HCT116 (cell line): ENCODE measurements around the gene ANGPT4. TPM values are rescaled to one million over a fixed set of nuclear protein-coding genes. Genes with fewer than 3 reads are reported as not detected.

Experiments
- ATAC-seq: fragments of 200-7000 bp; cut with Tn5 transposase; 2 replicates; pipeline ENCODE4 v1.9.1; 2020; ENCODE audit warnings: mild to moderate bottlenecking, moderate library complexity
- BruUV-seq: library from RNA; stranded (reverse); fragments of 400-500 nt; replicated peaks from 2 replicates; lab custom pipeline; 2021; lab: Mats Ljungman, UMichigan
- CTCF ChIA-PET: fragments of 300-600 bp; sonication (Branson Sonifier 250); formaldehyde crosslinking; loops from one replicate; lab custom pipeline; 2021; ENCODE audit warnings: antibody characterized with exemption; lab: Charles Lee
- POLR2A ChIA-PET: fragments of 300-600, 350-600 bp; sonication (Branson Sonifier 250); formaldehyde crosslinking; loops from one replicate; lab custom pipeline; 2021; ENCODE audit warnings: antibody characterized with exemption; lab: Charles Lee
- RAD21 ChIA-PET, 2 experiments: fragments of 300-600 bp; sonication (Branson Sonifier 250); formaldehyde crosslinking; loops; one replicate each; lab custom pipeline; 2023; ENCODE audit warnings: low total read pairs in 2 of 2; ENCODE audit not compliant: uncharacterized antibody in 2 of 2, unreplicated experiment in 2 of 2, low non-redundant PET in 1 of 2; lab: Charles Lee
- DNase-seq: peaks from one replicate; pipeline ENCODE4 v3.0.0-alpha.2; 2010; ENCODE audit warnings: low read depth, low spot score
- H2AFZ ChIP-seq: fragments of 200-600 bp; shearing (Covaris generic), sonication (generic); 2 replicates; pipeline ENCODE4 v1.6.1; 2017; ENCODE audit warnings: low read depth, mixed run types, mixed read lengths, antibody characterized with exemption, low read length; ENCODE audit not compliant: poor library complexity, severe bottlenecking
- H3K27ac ChIP-seq: 2 replicates; pipeline ENCODE4 v1.5.1; 2012; ENCODE audit warnings: low read depth, low read length
- H3K27me3 ChIP-seq: fragments of 200-600 bp; sonication (generic); 2 replicates; pipeline ENCODE4 v1.6.1; 2016; ENCODE audit warnings: mixed run types, low read length, mixed read lengths; ENCODE audit not compliant: insufficient read depth
- H3K36me3 ChIP-seq, 2 experiments: fragments of 200-500 bp in 1 of 2; fragments of 200-600 bp in 1 of 2; sonication (Bioruptor generic) in 1 of 2; sonication (generic) in 1 of 2; 2 replicates each; pipeline versions ENCODE4 v1.5.1 to v1.6.1; 2014 to 2016; ENCODE audit warnings: low read length in 2 of 2, inconsistent platforms in 1 of 2, mixed read lengths in 1 of 2, mixed run types in 1 of 2; ENCODE audit not compliant: insufficient read depth in 2 of 2, control insufficient read depth in 1 of 2
- H3K4me1 ChIP-seq, 2 experiments: fragments of 200-600 bp in 1 of 2; sonication (generic) in 1 of 2; 2 replicates each; pipeline versions ENCODE4 v1.5.1 to v1.6.1; 2012 to 2017; ENCODE audit warnings: low read length in 2 of 2, inconsistent platforms in 1 of 2, mild to moderate bottlenecking in 1 of 2, mixed read lengths in 1 of 2, mixed run types in 1 of 2, moderate library complexity in 1 of 2; ENCODE audit not compliant: insufficient read depth in 2 of 2, control insufficient read depth in 1 of 2
- H3K4me2 ChIP-seq: fragments of 200-600 bp; sonication (generic); 2 replicates; pipeline ENCODE4 v1.6.1; 2017; ENCODE audit warnings: mixed run types, low read length, mixed read lengths
- H3K4me3 ChIP-seq, 2 experiments: fragments of 200-600 bp in 1 of 2; sonication (generic) in 1 of 2; replicated peaks in 1 of 2; 2 replicates each; pipeline ENCODE4 v1.5.1; 2011 to 2016; ENCODE audit warnings: low read length in 2 of 2, control low read depth in 1 of 2, low read depth in 1 of 2, mild to moderate bottlenecking in 1 of 2, mixed read lengths in 1 of 2, mixed run types in 1 of 2
- H3K79me2 ChIP-seq: fragments of 200-600 bp; sonication (generic); 2 replicates; pipeline ENCODE4 v1.6.1; 2017; ENCODE audit warnings: mild to moderate bottlenecking, mixed run types, low read length, moderate library complexity, mixed read lengths; ENCODE audit not compliant: insufficient read depth
- H3K9ac ChIP-seq: fragments of 200-600 bp; sonication (generic); 2 replicates; pipeline ENCODE4 v1.6.1; 2016; ENCODE audit warnings: low read length, mixed read lengths
- H3K9me2 ChIP-seq: fragments of 200-600 bp; sonication (generic), shearing (Covaris generic); 2 replicates; pipeline ENCODE4 v1.6.1; 2017; ENCODE audit warnings: mixed run types, mild to moderate bottlenecking, moderate library complexity; ENCODE audit not compliant: insufficient read depth
- H3K9me3 ChIP-seq, 2 experiments: fragments of 200-500 bp in 1 of 2; fragments of 200-600 bp in 1 of 2; sonication (Bioruptor generic) in 1 of 2; sonication (generic) in 1 of 2; 2 replicates each; pipeline ENCODE4 v1.6.1; 2014 to 2017; ENCODE audit warnings: low read length in 2 of 2, mixed read lengths in 2 of 2, inconsistent platforms in 1 of 2, low read depth in 1 of 2, mild to moderate bottlenecking in 1 of 2, mixed run types in 1 of 2, moderate library complexity in 1 of 2; ENCODE audit not compliant: control insufficient read depth in 1 of 2, insufficient read depth in 1 of 2
- H4K20me1 ChIP-seq: fragments of 200-600 bp; sonication (generic), shearing (Covaris generic); 2 replicates; pipeline ENCODE4 v1.6.1; 2017; ENCODE audit warnings: mixed run types, mild to moderate bottlenecking, moderate library complexity; ENCODE audit not compliant: insufficient read depth
- CBX3 ChIP-seq: IDR thresholded peaks from 2 replicates; pipeline ENCODE4 v1.6.1; 2012; ENCODE audit warnings: low read depth
- EGR1 ChIP-seq: IDR thresholded peaks from 2 replicates; pipeline ENCODE4 v1.6.1; 2012; ENCODE audit warnings: low read depth
- FOSL1 ChIP-seq: IDR thresholded peaks from 2 replicates; pipeline ENCODE4 v1.6.1; 2012; ENCODE audit warnings: low read depth
- JUND ChIP-seq: IDR thresholded peaks from 2 replicates; pipeline ENCODE4 v1.6.1; 2012
- POLR2A ChIP-seq: IDR thresholded peaks from 2 replicates; pipeline ENCODE4 v1.7.0; 2011; ENCODE audit warnings: borderline replicate concordance; ENCODE audit not compliant: insufficient read depth, insufficient read length; ENCODE audit errors: extremely low read depth
- RAD21 ChIP-seq: IDR thresholded peaks from 2 replicates; pipeline ENCODE4 v1.6.1; 2012; ENCODE audit warnings: low read depth, mild to moderate bottlenecking
- SIN3A ChIP-seq: IDR thresholded peaks from 2 replicates; pipeline ENCODE4 v1.6.1; 2012; ENCODE audit warnings: low read depth
- SP1 ChIP-seq: IDR thresholded peaks from 2 replicates; pipeline ENCODE4 v1.6.1; 2012; ENCODE audit warnings: low read depth
- SRF ChIP-seq: IDR thresholded peaks from 2 replicates; pipeline ENCODE4 v1.6.1; 2012; ENCODE audit warnings: low read depth
- ZFX ChIP-seq: fragments of 450-650 bp; IDR thresholded peaks from 2 replicates; pipeline ENCODE4 v1.6.1; 2017
- ZNF274 ChIP-seq: fragments of 200-500 bp; sonication (Bioruptor generic); IDR thresholded peaks from 2 replicates; pipeline ENCODE4 v1.6.1; 2014; ENCODE audit warnings: mild to moderate bottlenecking, low read depth, low read length, inconsistent platforms
- intact Hi-C: fragments of 100-400 bp; cut with micrococcal nuclease; formaldehyde crosslinking; loops from 2 replicates; pipeline ENCODE4 v1.10.0; 2022
- total RNA-seq: library from RNA; stranded (reverse); gene quantifications from one replicate; pipeline ENCODE4 v1.2.1, GENCODE V29; 2021; ENCODE audit not compliant: unreplicated experiment
- TF ChIP-seq, protein P1 (sequence below): IDR thresholded peaks from 2 replicates; pipeline ENCODE4 v1.6.1; 2012

Gene ANGPT4
- total RNA-seq, 1 experiment from 2014 or later, result not detected

- H3K9me2 ChIP-seq, result no peaks in the 10 kb centered on the region
- no peaks in the 10 kb centered on the region for H3K9me3 ChIP-seq
- ChIA-PET POLR2A (no interaction called here), CTCF (no interaction called here), RAD21 (no interaction called here)
- H3K79me2 ChIP-seq, result peaks cover 42% of the 10 kb centered on the region
- no peak for TF ChIP-seq JUND
- TF ChIP-seq POLR2A, result no peak
- no peak for TF ChIP-seq RAD21
- no peak for TF ChIP-seq ZNF274
- TF ChIP-seq SIN3A, result no peak
- TF ChIP-seq ZFX, result no peak
- TF ChIP-seq SP1, result no peak
- TF ChIP-seq FOSL1, result no peak
- TF ChIP-seq CBX3, result no peak
- no peak for TF ChIP-seq SRF
- no peak for TF ChIP-seq EGR1
- TF ChIP-seq, protein P1, sequence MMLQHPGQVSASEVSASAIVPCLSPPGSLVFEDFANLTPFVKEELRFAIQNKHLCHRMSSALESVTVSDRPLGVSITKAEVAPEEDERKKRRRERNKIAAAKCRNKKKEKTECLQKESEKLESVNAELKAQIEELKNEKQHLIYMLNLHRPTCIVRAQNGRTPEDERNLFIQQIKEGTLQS, result no peak
- ATAC-seq, result no peak
- no peaks in the 10 kb centered on the region for H4K20me1 ChIP-seq
- no peak for DNase-seq
- H3K4me2 ChIP-seq, result no peak overlapping the region
- no peak overlapping the region for H3K27ac ChIP-seq
- no peak overlapping the region for H3K4me3 ChIP-seq
- intact Hi-C loops, result no loop called here
- H3K4me1 ChIP-seq, result peaks cover 22 to 30% of the 10 kb centered on the region in 2 experiments
- H3K36me3 ChIP-seq, result peaks cover 8 to 10% of the 10 kb centered on the region in 2 experiments; a peak in 3 of 4 replicates
- H2AFZ ChIP-seq, result no peak overlapping the region
- BruUV-seq, result no TSS peak
- no peaks in the 10 kb centered on the region for H3K27me3 ChIP-seq
- no peak overlapping the region for H3K9ac ChIP-seq
Measured at GRCh38 chr20:845941-846893, 69.9 kb downstream of the ANGPT4 start.
